HepG2 (cell line): ENCODE measurements around the gene PACSIN1. TPM values are rescaled to one million over a fixed set of nuclear protein-coding genes. Genes with fewer than 3 reads are reported as not detected.

Experiments used
- ERF ChIP-seq: IDR thresholded peaks from 2 replicates; pipeline ENCODE4 v1.6.1; 2018; ENCODE audit warnings: missing biosample characterization, missing genetic modification reagents
- ESRRA ChIP-seq: sonication (generic); formaldehyde crosslinking; IDR thresholded peaks from 2 replicates; pipeline ENCODE4 v1.5.1; 2020; ENCODE audit warnings: mild to moderate bottlenecking, low read depth, missing genetic modification reagents
- FOXP4 ChIP-seq: sonication (generic); formaldehyde crosslinking; IDR thresholded peaks from 2 replicates; pipeline ENCODE4 v1.4.0; 2020; ENCODE audit warnings: missing genetic modification reagents
- ISX ChIP-seq: sonication (generic); formaldehyde crosslinking; conservative IDR thresholded peaks from 2 replicates; pipeline ENCODE4 v1.5.0; 2020; ENCODE audit warnings: missing genetic modification reagents
- NCOA5 ChIP-seq: sonication (generic); formaldehyde crosslinking; IDR thresholded peaks from 2 replicates; pipeline ENCODE4 v1.4.0; 2020; ENCODE audit warnings: missing genetic modification reagents
- NR1H2 ChIP-seq: sonication (generic); formaldehyde crosslinking; IDR thresholded peaks from 2 replicates; pipeline ENCODE4 v1.8.1; 2022; ENCODE audit warnings: low read depth, missing genetic modification reagents, borderline replicate concordance
- TCF12 ChIP-seq, 2 experiments: fragments of 450-650 bp in 1 of 2; sonication (generic) in 1 of 2; formaldehyde crosslinking in 1 of 2; IDR thresholded peaks; 2 replicates each; pipeline versions ENCODE4 v1.6.1 to v1.8.0; 2017 to 2022; ENCODE audit warnings: antibody characterized with exemption in 1 of 2, mild to moderate bottlenecking in 1 of 2, missing genetic modification reagents in 1 of 2, moderate library complexity in 1 of 2
- ZNF546 ChIP-seq: sonication (generic); formaldehyde crosslinking; conservative IDR thresholded peaks from 2 replicates; pipeline ENCODE4 v1.8.1; 2023; ENCODE audit warnings: mild to moderate bottlenecking, missing genetic modification reagents
- polyA plus RNA-seq, 8 experiments: library from polyadenylated mRNA; depleted of rRNA in 3 of 8; stranded (reverse) in 7 of 8; unstranded in 1 of 8; fragments of >200 nt; fragmentation: Illumina TruSeq in 4 of 8; extraction: Trizol in 4 of 8; gene quantifications; 2 replicates each; pipeline versions ENCODE4 v1.2.1 to v1.2.3, GENCODE V29; 2011 to 2016; ENCODE audit warnings: low read depth in 4 of 8, missing spikeins in 1 of 8, mixed read lengths in 1 of 8; ENCODE audit not compliant: insufficient read depth in 1 of 8
- total RNA-seq, 5 experiments: library from RNA; depleted of rRNA; stranded (reverse); fragments of >200 nt; fragmentation: Illumina TruSeq; extraction: Trizol; gene quantifications; 2 replicates each; pipeline ENCODE4 v1.2.3, GENCODE V29; 2016; ENCODE audit warnings: low read depth in 1 of 5
- TF ChIP-seq, protein P1 (sequence below): sonication (generic); formaldehyde crosslinking; IDR thresholded peaks from 2 replicates; pipeline ENCODE4 v1.8.0; 2022; ENCODE audit warnings: missing genetic modification reagents, mild to moderate bottlenecking, moderate library complexity, borderline replicate concordance
- TF ChIP-seq, protein P2 (sequence below): sonication (generic); formaldehyde crosslinking; IDR thresholded peaks from 2 replicates; pipeline ENCODE4 v1.9.0; 2021; ENCODE audit warnings: missing genetic modification reagents, borderline replicate concordance
- TF ChIP-seq, protein P3 (sequence below): sonication (generic); formaldehyde crosslinking; IDR thresholded peaks from 2 replicates; pipeline ENCODE4 v1.4.0; 2020; ENCODE audit warnings: missing genetic modification reagents, borderline replicate concordance

PACSIN1 gene
- total and polyA plus RNA-seq, 2 of the 13 experiments (the other 11 are each of a cell fraction or from before 2014, with no cell fraction given): not detected

DNA sequence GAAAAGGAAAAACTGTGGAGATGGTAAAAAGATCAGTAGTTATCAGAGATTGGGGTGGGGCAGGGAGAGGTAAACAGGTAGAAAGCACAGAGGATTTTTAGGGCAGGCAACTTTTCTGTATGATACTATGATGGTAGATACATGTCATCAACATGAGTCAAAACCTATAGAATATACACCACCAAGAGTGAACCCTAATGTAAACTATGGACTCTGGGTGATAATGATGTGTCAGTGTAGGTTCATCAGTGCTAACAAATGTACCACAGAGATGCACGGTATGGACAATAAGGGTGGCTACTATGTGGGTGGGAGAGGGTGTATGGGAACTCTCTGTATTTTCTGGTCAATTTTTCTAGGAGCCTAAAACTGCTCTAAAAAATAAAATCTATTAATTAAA, 18.5 kb downstream of the PACSIN1 start (continued):
- TF ChIP-seq, protein P1, sequence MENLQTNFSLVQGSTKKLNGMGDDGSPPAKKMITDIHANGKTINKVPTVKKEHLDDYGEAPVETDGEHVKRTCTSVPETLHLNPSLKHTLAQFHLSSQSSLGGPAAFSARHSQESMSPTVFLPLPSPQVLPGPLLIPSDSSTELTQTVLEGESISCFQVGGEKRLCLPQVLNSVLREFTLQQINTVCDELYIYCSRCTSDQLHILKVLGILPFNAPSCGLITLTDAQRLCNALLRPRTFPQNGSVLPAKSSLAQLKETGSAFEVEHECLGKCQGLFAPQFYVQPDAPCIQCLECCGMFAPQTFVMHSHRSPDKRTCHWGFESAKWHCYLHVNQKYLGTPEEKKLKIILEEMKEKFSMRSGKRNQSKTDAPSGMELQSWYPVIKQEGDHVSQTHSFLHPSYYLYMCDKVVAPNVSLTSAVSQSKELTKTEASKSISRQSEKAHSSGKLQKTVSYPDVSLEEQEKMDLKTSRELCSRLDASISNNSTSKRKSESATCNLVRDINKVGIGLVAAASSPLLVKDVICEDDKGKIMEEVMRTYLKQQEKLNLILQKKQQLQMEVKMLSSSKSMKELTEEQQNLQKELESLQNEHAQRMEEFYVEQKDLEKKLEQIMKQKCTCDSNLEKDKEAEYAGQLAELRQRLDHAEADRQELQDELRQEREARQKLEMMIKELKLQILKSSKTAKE (CRISPR knock-in tag): no peak
- TF ChIP-seq NR1H2 (CRISPR knock-in tag) (no peak), ESRRA (CRISPR knock-in tag) (no peak), NCOA5 (CRISPR knock-in tag) (no peak), ISX (no peak), ZNF546 (CRISPR knock-in tag) (no peak), ERF (CRISPR knock-in tag) (no peak), TCF12 (IDR thresholded peaks at IDR 0.05) (no peak), TCF12 (CRISPR knock-in tag; IDR thresholded peaks at IDR 0.05) (no peak), FOXP4 (CRISPR knock-in tag) (no peak)
- TF ChIP-seq, protein P2, sequence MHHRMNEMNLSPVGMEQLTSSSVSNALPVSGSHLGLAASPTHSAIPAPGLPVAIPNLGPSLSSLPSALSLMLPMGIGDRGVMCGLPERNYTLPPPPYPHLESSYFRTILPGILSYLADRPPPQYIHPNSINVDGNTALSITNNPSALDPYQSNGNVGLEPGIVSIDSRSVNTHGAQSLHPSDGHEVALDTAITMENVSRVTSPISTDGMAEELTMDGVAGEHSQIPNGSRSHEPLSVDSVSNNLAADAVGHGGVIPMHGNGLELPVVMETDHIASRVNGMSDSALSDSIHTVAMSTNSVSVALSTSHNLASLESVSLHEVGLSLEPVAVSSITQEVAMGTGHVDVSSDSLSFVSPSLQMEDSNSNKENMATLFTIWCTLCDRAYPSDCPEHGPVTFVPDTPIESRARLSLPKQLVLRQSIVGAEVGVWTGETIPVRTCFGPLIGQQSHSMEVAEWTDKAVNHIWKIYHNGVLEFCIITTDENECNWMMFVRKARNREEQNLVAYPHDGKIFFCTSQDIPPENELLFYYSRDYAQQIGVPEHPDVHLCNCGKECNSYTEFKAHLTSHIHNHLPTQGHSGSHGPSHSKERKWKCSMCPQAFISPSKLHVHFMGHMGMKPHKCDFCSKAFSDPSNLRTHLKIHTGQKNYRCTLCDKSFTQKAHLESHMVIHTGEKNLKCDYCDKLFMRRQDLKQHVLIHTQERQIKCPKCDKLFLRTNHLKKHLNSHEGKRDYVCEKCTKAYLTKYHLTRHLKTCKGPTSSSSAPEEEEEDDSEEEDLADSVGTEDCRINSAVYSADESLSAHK (CRISPR knock-in tag): no peak
- TF ChIP-seq, protein P3, sequence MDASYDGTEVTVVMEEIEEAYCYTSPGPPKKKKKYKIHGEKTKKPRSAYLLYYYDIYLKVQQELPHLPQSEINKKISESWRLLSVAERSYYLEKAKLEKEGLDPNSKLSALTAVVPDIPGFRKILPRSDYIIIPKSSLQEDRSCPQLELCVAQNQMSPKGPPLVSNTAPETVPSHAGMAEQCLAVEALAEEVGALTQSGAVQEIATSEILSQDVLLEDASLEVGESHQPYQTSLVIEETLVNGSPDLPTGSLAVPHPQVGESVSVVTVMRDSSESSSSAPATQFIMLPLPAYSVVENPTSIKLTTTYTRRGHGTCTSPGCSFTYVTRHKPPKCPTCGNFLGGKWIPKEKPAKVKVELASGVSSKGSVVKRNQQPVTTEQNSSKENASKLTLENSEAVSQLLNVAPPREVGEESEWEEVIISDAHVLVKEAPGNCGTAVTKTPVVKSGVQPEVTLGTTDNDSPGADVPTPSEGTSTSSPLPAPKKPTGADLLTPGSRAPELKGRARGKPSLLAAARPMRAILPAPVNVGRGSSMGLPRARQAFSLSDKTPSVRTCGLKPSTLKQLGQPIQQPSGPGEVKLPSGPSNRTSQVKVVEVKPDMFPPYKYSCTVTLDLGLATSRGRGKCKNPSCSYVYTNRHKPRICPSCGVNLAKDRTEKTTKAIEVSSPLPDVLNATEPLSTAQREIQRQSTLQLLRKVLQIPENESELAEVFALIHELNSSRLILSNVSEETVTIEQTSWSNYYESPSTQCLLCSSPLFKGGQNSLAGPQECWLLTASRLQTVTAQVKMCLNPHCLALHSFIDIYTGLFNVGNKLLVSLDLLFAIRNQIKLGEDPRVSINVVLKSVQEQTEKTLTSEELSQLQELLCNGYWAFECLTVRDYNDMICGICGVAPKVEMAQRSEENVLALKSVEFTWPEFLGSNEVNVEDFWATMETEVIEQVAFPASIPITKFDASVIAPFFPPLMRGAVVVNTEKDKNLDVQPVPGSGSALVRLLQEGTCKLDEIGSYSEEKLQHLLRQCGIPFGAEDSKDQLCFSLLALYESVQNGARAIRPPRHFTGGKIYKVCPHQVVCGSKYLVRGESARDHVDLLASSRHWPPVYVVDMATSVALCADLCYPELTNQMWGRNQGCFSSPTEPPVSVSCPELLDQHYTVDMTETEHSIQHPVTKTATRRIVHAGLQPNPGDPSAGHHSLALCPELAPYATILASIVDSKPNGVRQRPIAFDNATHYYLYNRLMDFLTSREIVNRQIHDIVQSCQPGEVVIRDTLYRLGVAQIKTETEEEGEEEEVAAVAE (CRISPR knock-in tag): no peak
